Osteocyte (in vitro differentiated cells): ENCODE results near the gene COL15A1. TPM values are rescaled to one million over a fixed set of nuclear protein-coding genes. Genes with fewer than 3 reads are reported as not detected.

Source experiments
- DNase-seq: peaks from one replicate; pipeline ENCODE4 v3.0.0; 2021; ENCODE audit warnings: mixed read lengths; ENCODE audit not compliant: unreplicated experiment; ENCODE audit errors: extremely low spot score
- H3K27ac Mint-ChIP-seq: one replicate; pipeline ENCODE4 v1.8.0; 2021; ENCODE audit warnings: mild to moderate bottlenecking, mixed read lengths; ENCODE audit not compliant: unreplicated experiment
- H3K27me3 Mint-ChIP-seq: one replicate; pipeline ENCODE4 v1.8.0; 2021; ENCODE audit warnings: mixed read lengths; ENCODE audit not compliant: unreplicated experiment
- H3K36me3 Mint-ChIP-seq: one replicate; pipeline ENCODE4 v1.8.0; 2021; ENCODE audit warnings: mixed read lengths; ENCODE audit not compliant: unreplicated experiment
- H3K4me1 Mint-ChIP-seq: one replicate; pipeline ENCODE4 v1.8.0; 2021; ENCODE audit warnings: mixed read lengths; ENCODE audit not compliant: unreplicated experiment
- H3K4me3 Mint-ChIP-seq: one replicate; pipeline ENCODE4 v1.8.0; 2021; ENCODE audit warnings: mild to moderate bottlenecking, moderate library complexity, mixed read lengths; ENCODE audit not compliant: unreplicated experiment
- H3K9me3 Mint-ChIP-seq: one replicate; pipeline ENCODE4 v1.8.0; 2021; ENCODE audit warnings: mixed read lengths; ENCODE audit not compliant: unreplicated experiment
- CTCF ChIP-seq: fragments of 200-600 bp; sonication (generic); IDR thresholded peaks from 2 replicates; pipeline ENCODE4 v1.5.0; 2021; ENCODE audit warnings: antibody characterized with exemption, mild to moderate bottlenecking, moderate library complexity
- total RNA-seq: library from RNA; stranded (reverse); gene quantifications from 2 replicates; pipeline ENCODE4 v1.2.1, GENCODE V29; 2021

The COL15A1 gene
- total RNA-seq, 1 donor from 2014 or later, result 0.81 TPM

GRCh38 chr9:98942906-98943681 is 613 bp upstream of the COL15A1 start:
- H3K4me1 Mint-ChIP-seq, result peaks cover 10% of the 10 kb centered on the region
- peak overlapping the region; percentile 60 for H3K4me3 Mint-ChIP-seq
- TF ChIP-seq CTCF, result no peak
- DNase-seq, result no peak
- H3K36me3 Mint-ChIP-seq, result no peaks in the 10 kb centered on the region
- H3K27ac Mint-ChIP-seq, result no peak overlapping the region
- H3K9me3 Mint-ChIP-seq, result no peaks in the 10 kb centered on the region
- H3K27me3 Mint-ChIP-seq, result peaks cover 95% of the 10 kb centered on the region

GRCh38 chr9:98944057-98944733 is 488 bp downstream of the COL15A1 start:
- peaks cover 89% of the 10 kb centered on the region for H3K27me3 Mint-ChIP-seq
- H3K27ac Mint-ChIP-seq, result no peak overlapping the region
- no peak for DNase-seq
- TF ChIP-seq CTCF, result no peak
- no peaks in the 10 kb centered on the region for H3K9me3 Mint-ChIP-seq
- H3K4me3 Mint-ChIP-seq, result peak overlapping the region; percentile 69
- peaks cover 10% of the 10 kb centered on the region for H3K4me1 Mint-ChIP-seq
- no peaks in the 10 kb centered on the region for H3K36me3 Mint-ChIP-seq

- Mint-ChIP-seq H3K27ac (no peak overlapping the region), H3K4me3 (no peak overlapping the region), H3K27me3 (peaks cover 89% of the 10 kb centered on the region), H3K9me3 (no peaks in the 10 kb centered on the region), H3K36me3 (no peaks in the 10 kb centered on the region), H3K4me1 (peaks cover 10% of the 10 kb centered on the region)
- no peak for DNase-seq
- TF ChIP-seq CTCF, result no peak
Measured at GRCh38 chr9:98944734-98945074, 997 bp downstream of the COL15A1 start.

DNA sequence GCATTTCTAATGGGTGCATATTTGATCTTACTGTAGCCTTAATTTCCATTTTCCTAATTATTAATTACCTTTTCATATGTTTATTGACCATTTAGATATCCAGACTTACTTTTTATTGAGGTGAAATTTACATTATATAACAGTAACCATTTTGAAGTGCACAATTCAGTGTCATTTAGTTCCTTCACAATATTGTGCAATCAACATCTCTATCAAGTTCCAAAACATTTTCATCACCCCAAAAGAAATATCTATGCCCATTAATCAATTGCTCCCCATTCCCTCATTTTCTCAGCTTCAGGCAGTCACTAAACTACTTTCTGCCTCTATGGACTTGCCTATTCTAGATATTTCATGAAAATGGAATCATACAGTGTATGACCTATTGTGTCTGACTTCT is 5.9 kb downstream of the COL15A1 start:
- Mint-ChIP-seq H3K36me3 (no peaks in the 10 kb centered on the region), H3K9me3 (no peaks in the 10 kb centered on the region), H3K27me3 (peaks cover 84% of the 10 kb centered on the region), H3K4me1 (no peaks in the 10 kb centered on the region), H3K27ac (no peak overlapping the region), H3K4me3 (no peak overlapping the region)
- TF ChIP-seq CTCF, result no peak
- no peak for DNase-seq

- Mint-ChIP-seq H3K27me3 (peaks cover 84% of the 10 kb centered on the region), H3K4me1 (no peaks in the 10 kb centered on the region), H3K27ac (no peak overlapping the region), H3K36me3 (no peaks in the 10 kb centered on the region), H3K9me3 (no peaks in the 10 kb centered on the region), H3K4me3 (no peak overlapping the region)
- no peak for DNase-seq
- TF ChIP-seq CTCF, result no peak
Measured at GRCh38 chr9:98950262-98950661, 6.6 kb downstream of the COL15A1 start.
